Thoracic aorta (tissue), 2 donors: ENCODE results near the gene ITSN2. TPM values are rescaled to one million over a fixed set of nuclear protein-coding genes. Genes with fewer than 3 reads are reported as not detected.

Experiments
- ATAC-seq: fragments of 150-250 bp; one replicate; pipeline ENCODE4 v1.8.0; 2017; ENCODE audit warnings: low read depth; ENCODE audit not compliant: insufficient number of reproducible peaks, low FRiP score
- DNase-seq: peaks from one replicate; pipeline ENCODE4 v3.0.0-alpha.2; 2020; ENCODE audit warnings: low spot score
- H3K27ac ChIP-seq, 2 donors: fragments of 200-600 bp; sonication (generic); 1 replicate in 1 of 2; 2 replicates in 1 of 2; pipeline ENCODE4 v1.5.1; 2016; ENCODE audit warnings: mild to moderate bottlenecking in 2 of 2, moderate library complexity in 2 of 2
- H3K27me3 ChIP-seq: fragments of 200-600 bp; sonication (generic); replicated peaks from 2 replicates; pipeline ENCODE4 v1.6.0; 2016; ENCODE audit warnings: mild to moderate bottlenecking; ENCODE audit not compliant: insufficient read depth
- H3K36me3 ChIP-seq: fragments of 200-600 bp; sonication (generic); one replicate; pipeline ENCODE4 v1.5.1; 2016
- H3K4me1 ChIP-seq, 2 donors: fragments of 200-600 bp; sonication (generic); 1 replicate in 1 of 2; 2 replicates in 1 of 2; pipeline versions ENCODE4 v1.5.1 to v1.6.0; 2016; ENCODE audit warnings: low read depth in 2 of 2, mild to moderate bottlenecking in 1 of 2; ENCODE audit not compliant: control insufficient read depth in 1 of 2
- H3K4me3 ChIP-seq: fragments of 200-600 bp; sonication (generic); 2 replicates; pipeline ENCODE4 v1.5.1; 2016; ENCODE audit warnings: mild to moderate bottlenecking
- H3K9me3 ChIP-seq: fragments of 200-600 bp; sonication (generic); 2 replicates; pipeline ENCODE4 v1.5.1; 2016
- total RNA-seq, 2 donors: library from RNA; depleted of rRNA; stranded (reverse); fragments of >200 nt; gene quantifications; one replicate each; pipeline versions ENCODE4 v1.1.0 to v1.2.3, GENCODE V29; 2016
- TF ChIP-seq, protein P1 (sequence below): fragments of 200-600 bp; sonication (generic); IDR thresholded peaks from one replicate; pipeline ENCODE4 v1.5.1; 2019; ENCODE audit warnings: antibody characterized with exemption

The ITSN2 gene
- total RNA-seq, 2 donors from 2014 or later = 64.0 to 121 TPM

DNA sequence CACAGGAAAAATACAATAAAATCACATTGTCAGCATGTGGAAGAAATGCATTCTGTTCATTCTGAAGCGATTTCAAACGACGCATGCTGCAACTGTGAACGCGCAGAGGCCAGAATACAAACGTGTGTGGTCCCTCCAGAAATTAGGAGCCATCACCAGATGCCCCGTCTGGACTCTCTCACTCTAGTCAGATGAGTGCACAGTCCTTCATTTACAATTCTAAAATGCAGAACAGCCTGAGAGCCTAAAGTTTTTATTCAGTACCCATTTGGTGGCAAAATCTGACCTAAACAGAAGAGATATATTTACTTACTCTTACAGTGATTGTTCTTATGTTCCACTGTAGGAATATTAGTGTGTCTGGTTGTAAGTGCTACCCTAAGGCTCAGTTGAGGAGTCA lies 148.9 kb downstream of the ITSN2 start:
- Histone ChIP-seq H3K9me3 (no peaks in the 10 kb centered on the region), H3K36me3 (peaks cover 38% of the 10 kb centered on the region), H3K27ac (no peak overlapping the region), H3K27me3 (no peaks in the 10 kb centered on the region), H3K4me1 (no peaks in the 10 kb centered on the region), H3K4me3 (no peak overlapping the region)
- TF ChIP-seq, protein P1, sequence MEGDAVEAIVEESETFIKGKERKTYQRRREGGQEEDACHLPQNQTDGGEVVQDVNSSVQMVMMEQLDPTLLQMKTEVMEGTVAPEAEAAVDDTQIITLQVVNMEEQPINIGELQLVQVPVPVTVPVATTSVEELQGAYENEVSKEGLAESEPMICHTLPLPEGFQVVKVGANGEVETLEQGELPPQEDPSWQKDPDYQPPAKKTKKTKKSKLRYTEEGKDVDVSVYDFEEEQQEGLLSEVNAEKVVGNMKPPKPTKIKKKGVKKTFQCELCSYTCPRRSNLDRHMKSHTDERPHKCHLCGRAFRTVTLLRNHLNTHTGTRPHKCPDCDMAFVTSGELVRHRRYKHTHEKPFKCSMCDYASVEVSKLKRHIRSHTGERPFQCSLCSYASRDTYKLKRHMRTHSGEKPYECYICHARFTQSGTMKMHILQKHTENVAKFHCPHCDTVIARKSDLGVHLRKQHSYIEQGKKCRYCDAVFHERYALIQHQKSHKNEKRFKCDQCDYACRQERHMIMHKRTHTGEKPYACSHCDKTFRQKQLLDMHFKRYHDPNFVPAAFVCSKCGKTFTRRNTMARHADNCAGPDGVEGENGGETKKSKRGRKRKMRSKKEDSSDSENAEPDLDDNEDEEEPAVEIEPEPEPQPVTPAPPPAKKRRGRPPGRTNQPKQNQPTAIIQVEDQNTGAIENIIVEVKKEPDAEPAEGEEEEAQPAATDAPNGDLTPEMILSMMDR = no peak
- DNase-seq (no peak), ATAC-seq (no peak)

DNA sequence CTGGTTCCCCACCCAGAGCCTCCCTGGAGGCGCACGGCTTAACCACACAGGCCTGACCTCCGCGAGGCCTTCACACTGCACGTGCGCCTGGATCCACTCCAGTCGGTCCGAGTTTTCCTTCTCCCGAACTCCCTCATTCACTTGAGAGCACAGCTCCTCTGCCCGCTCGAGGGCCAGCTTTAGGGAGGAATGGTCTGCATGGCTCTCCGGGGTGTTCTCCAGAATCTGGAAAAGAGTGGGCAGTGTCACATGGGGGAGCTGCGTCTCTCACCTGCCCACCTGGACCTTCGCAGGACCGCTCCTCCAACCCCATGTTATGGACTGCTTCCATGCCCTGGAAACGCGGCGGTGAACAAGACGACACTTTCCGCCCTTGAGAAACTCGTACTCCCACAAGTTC lies 149.6 kb downstream of the ITSN2 start:
- ATAC-seq (no peak), DNase-seq (no peak)
- H3K4me3 ChIP-seq = no peak overlapping the region
- H3K36me3 ChIP-seq = peaks cover 43% of the 10 kb centered on the region
- H3K9me3 ChIP-seq = no peaks in the 10 kb centered on the region
- H3K4me1 ChIP-seq = no peaks in the 10 kb centered on the region
- H3K27ac ChIP-seq = no peak overlapping the region
- TF ChIP-seq, protein P1 = no peak
- H3K27me3 ChIP-seq = no peaks in the 10 kb centered on the region

DNA sequence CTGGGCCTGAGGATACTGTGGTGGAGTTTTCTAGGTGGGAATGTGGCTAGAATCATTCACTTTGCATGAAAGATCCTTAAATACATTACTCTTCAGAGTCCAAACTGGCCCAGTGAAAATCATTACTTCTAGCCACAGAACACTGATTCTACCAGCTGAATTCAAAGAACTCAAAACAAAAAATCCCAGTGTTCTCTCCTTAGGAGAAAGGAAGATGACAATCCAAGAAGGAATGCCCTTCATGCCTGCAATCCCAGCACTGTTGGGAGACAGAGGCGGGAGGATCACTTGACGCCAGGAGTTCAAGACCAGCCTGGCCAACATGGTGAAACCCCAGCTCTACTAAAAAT lies 150.3 kb downstream of the ITSN2 start:
- no peaks in the 10 kb centered on the region for H3K27me3 ChIP-seq
- TF ChIP-seq, protein P1 = no peak
- DNase-seq (no peak), ATAC-seq (no peak)
- no peak overlapping the region for H3K4me3 ChIP-seq
- H3K27ac ChIP-seq = no peak overlapping the region
- peaks cover 47% of the 10 kb centered on the region for H3K36me3 ChIP-seq
- no peaks in the 10 kb centered on the region for H3K4me1 ChIP-seq
- H3K9me3 ChIP-seq = no peaks in the 10 kb centered on the region

DNA sequence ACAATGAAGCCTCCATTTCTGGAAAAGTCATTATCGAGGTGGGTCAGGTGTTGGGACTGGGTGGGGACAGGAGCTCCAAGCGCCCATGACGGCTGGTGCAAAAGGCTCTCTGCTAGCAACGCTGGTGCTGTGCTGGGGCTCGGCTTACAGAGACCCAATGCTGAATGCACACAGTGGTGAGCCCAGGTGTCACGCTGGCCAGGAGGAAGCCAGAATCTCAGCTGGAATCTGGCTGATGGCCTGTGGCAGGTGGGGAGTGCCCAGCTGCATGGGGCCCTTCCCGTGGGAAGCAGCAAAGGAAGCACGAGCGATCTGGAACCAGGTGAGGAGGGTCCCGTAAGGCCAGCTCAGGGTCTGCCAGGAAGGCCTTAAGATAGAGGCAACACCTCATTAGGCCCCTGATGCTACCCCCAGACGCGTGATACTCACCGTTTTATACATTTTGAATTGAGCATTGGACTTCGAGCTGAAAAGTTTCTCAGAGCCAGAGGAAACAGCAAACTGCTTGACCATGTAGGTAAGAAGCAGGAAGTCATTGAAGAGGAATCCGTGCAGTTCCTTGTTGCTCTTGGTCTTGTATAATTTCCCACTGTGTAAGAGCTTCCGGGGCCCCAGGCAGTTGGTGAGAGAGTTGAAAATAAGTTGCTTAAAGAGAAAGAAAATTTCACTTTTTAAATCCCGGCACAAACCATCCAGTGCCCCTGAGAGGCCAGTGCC lies 150.8 kb downstream of the ITSN2 start:
- no peaks in the 10 kb centered on the region for H3K27me3 ChIP-seq
- no peaks in the 10 kb centered on the region for H3K4me1 ChIP-seq
- peaks cover 49% of the 10 kb centered on the region for H3K36me3 ChIP-seq
- ATAC-seq (no peak), DNase-seq (no peak)
- H3K9me3 ChIP-seq = no peaks in the 10 kb centered on the region
- TF ChIP-seq, protein P1 = no peak
- H3K27ac ChIP-seq = no peak overlapping the region
- no peak overlapping the region for H3K4me3 ChIP-seq

DNA sequence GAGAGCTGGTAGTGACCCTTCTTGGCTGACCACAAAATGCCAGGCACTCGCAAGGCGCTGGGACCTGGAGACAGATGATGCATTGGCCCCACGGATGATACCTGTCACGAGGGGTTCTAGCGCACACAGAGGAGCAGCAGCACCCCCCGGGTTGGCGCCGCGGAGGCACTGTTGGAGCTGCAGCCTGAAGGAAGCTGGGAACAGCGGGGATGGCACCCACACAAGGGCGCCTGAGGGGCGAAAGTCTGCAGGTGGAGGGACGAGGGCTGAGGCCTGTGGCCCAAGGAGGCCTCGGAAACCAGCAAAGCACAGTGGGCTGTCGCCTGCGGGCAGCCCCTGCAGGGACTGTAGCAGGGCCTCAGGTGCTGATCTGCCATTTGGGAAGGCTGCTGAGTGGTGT lies 151.8 kb downstream of the ITSN2 start:
- no peak for ATAC-seq

More for the DNA sequence above, 151.8 kb downstream of the ITSN2 start:
- H3K4me1 ChIP-seq = no peaks in the 10 kb centered on the region
- no peaks in the 10 kb centered on the region for H3K9me3 ChIP-seq
- no peak overlapping the region for H3K4me3 ChIP-seq
- no peak for DNase-seq
- no peak overlapping the region for H3K27ac ChIP-seq
- TF ChIP-seq, protein P1 = no peak
- H3K36me3 ChIP-seq = peaks cover 60% of the 10 kb centered on the region
- H3K27me3 ChIP-seq = no peaks in the 10 kb centered on the region
